H1 (cell line): ENCODE measurements around the gene CHODL. TPM values are rescaled to one million over a fixed set of nuclear protein-coding genes. Genes with fewer than 3 reads are reported as not detected.

Source experiments
- CTCF ChIA-PET: fragments of 300-600 bp; sonication (Branson Sonifier 250); formaldehyde crosslinking; loops from one replicate; lab custom pipeline; 2021; ENCODE audit not compliant: partially characterized antibody; lab: Charles Lee
- POLR2A ChIA-PET: fragments of 300-600 bp; sonication (Branson Sonifier 250); formaldehyde crosslinking; loops from one replicate; lab custom pipeline; 2021; ENCODE audit warnings: inconsistent platforms; ENCODE audit not compliant: partially characterized antibody; lab: Charles Lee
- DNase-seq, 2 experiments: peaks; one replicate each; pipeline versions ENCODE4 v3.0.0 to v3.0.0-alpha.2; 2010 to 2022; ENCODE audit warnings: low spot score in 2 of 2, low read depth in 1 of 2, mixed read lengths in 1 of 2
- FAIRE-seq: peaks from 2 replicates; lab custom pipeline; 2011; peaks lifted over from hg19 to GRCh38; lab: Jason Lieb, UNC
- H2AFZ ChIP-seq: 2 replicates; pipeline ENCODE4 v1.8.1; 2012; ENCODE audit warnings: low read length, inconsistent platforms
- H2AK5ac ChIP-seq: 2 replicates; pipeline ENCODE4 v1.6.1; 2013; ENCODE audit warnings: low read depth, low read length
- H2BK120ac ChIP-seq: replicated peaks from 2 replicates; pipeline ENCODE3; 2013; ENCODE audit warnings: low read depth, low read length, inconsistent platforms
- H2BK12ac ChIP-seq: 2 replicates; pipeline ENCODE4 v1.6.1; 2013; ENCODE audit warnings: low read depth, low read length
- H2BK15ac ChIP-seq: 2 replicates; pipeline ENCODE4 v1.6.1; 2013; ENCODE audit warnings: low read length
- H2BK20ac ChIP-seq: 2 replicates; pipeline ENCODE4 v1.6.1; 2013; ENCODE audit warnings: low read length
- H2BK5ac ChIP-seq: 2 replicates; pipeline ENCODE4 v1.6.1; 2013; ENCODE audit warnings: low read depth, low read length
- H3K14ac ChIP-seq: 2 replicates; pipeline ENCODE4 v1.6.1; 2013; ENCODE audit warnings: inconsistent platforms; ENCODE audit not compliant: insufficient read length
- H3K18ac ChIP-seq: 2 replicates; pipeline ENCODE4 v1.6.1; 2013; ENCODE audit warnings: low read length; ENCODE audit errors: extremely low read depth
- H3K23ac ChIP-seq: 2 replicates; pipeline ENCODE4 v1.6.1; 2013; ENCODE audit warnings: inconsistent platforms; ENCODE audit not compliant: insufficient read length
- H3K23me2 ChIP-seq: 2 replicates; pipeline ENCODE4 v1.6.1; 2013; ENCODE audit warnings: low read depth, low read length
- H3K27ac ChIP-seq: 2 replicates; pipeline ENCODE4 v1.6.1; 2011; ENCODE audit warnings: low read depth, low read length, inconsistent platforms
- H3K27me3 ChIP-seq, 4 experiments: replicated peaks in 1 of 4; 1 replicate in 1 of 4; 2 replicates in 3 of 4; pipeline versions ENCODE4 v1.6.1 to v1.8.1; 2011 to 2013; ENCODE audit warnings: low read length in 3 of 4, mild to moderate bottlenecking in 3 of 4, inconsistent platforms in 2 of 4, mixed read lengths in 2 of 4, moderate library complexity in 1 of 4; ENCODE audit not compliant: control insufficient read depth in 3 of 4, insufficient read depth in 3 of 4; ENCODE audit errors: extremely low read depth in 1 of 4
- H3K36me3 ChIP-seq, 4 experiments: 2 replicates each; pipeline versions ENCODE4 v1.6.1 to v1.8.1; 2011 to 2013; ENCODE audit warnings: mild to moderate bottlenecking in 4 of 4, low read length in 3 of 4, moderate library complexity in 2 of 4, control low read depth in 1 of 4, inconsistent platforms in 1 of 4; ENCODE audit not compliant: insufficient read depth in 4 of 4, control insufficient read depth in 2 of 4
- H3K4ac ChIP-seq: replicated peaks from 2 replicates; pipeline ENCODE3; 2013; ENCODE audit warnings: low read length, low read depth, mixed read lengths, inconsistent platforms; ENCODE audit not compliant: insufficient read length
- H3K4me1 ChIP-seq, 4 experiments: replicated peaks in 1 of 4; 1 replicate in 1 of 4; 2 replicates in 3 of 4; pipeline versions ENCODE4 v1.6.1 to v1.8.1; 2011 to 2013; ENCODE audit warnings: low read length in 3 of 4, inconsistent platforms in 2 of 4, mixed read lengths in 1 of 4; ENCODE audit not compliant: insufficient read depth in 4 of 4, control insufficient read depth in 3 of 4
- H3K4me2 ChIP-seq, 2 experiments: 2 replicates each; pipeline versions ENCODE4 v1.6.1 to v1.8.1; 2011 to 2013; ENCODE audit warnings: low read depth in 2 of 2, low read length in 2 of 2, control low read depth in 1 of 2, inconsistent platforms in 1 of 2, mild to moderate bottlenecking in 1 of 2; ENCODE audit not compliant: insufficient read depth in 1 of 2
- H3K4me3 ChIP-seq, 4 experiments: fragments of 200-600, 300-600 bp in 1 of 4; sonication (generic), shearing (Covaris generic), sonication (Bioruptor Twin) in 1 of 4; 2 replicates each; pipeline versions ENCODE4 v1.5.1 to v1.8.1; 2011 to 2016; ENCODE audit warnings: low read length in 4 of 4, low read depth in 3 of 4, control low read depth in 2 of 4, inconsistent platforms in 2 of 4, mild to moderate bottlenecking in 2 of 4, mixed read lengths in 1 of 4, moderate library complexity in 1 of 4; ENCODE audit not compliant: insufficient read depth in 2 of 4; ENCODE audit errors: extremely low read depth in 1 of 4
- H3K56ac ChIP-seq: replicated peaks from 2 replicates; pipeline ENCODE3; 2013; ENCODE audit warnings: low read depth, mild to moderate bottlenecking, mixed read lengths, low read length, inconsistent platforms; ENCODE audit not compliant: insufficient read length
- H3K79me1 ChIP-seq: 2 replicates; pipeline ENCODE4 v1.6.1; 2013; ENCODE audit warnings: low read depth, low read length, control low read depth
- H3K79me2 ChIP-seq, 2 experiments: 2 replicates each; pipeline versions ENCODE4 v1.6.1 to v1.8.1; 2012 to 2013; ENCODE audit warnings: low read length in 2 of 2, mild to moderate bottlenecking in 2 of 2, inconsistent platforms in 1 of 2; ENCODE audit not compliant: insufficient read depth in 2 of 2, control insufficient read depth in 1 of 2
- H3K9ac ChIP-seq, 4 experiments: replicated peaks in 1 of 4; 1 replicate in 1 of 4; 2 replicates in 3 of 4; pipeline versions ENCODE4 v1.6.1 to v1.8.1; 2011 to 2013; ENCODE audit warnings: low read depth in 3 of 4, low read length in 3 of 4, control low read depth in 2 of 4, mild to moderate bottlenecking in 2 of 4, moderate library complexity in 2 of 4, inconsistent platforms in 1 of 4; ENCODE audit errors: extremely low read depth in 1 of 4
- H3K9me3 ChIP-seq, 2 experiments: 2 replicates each; pipeline versions ENCODE4 v1.6.1 to v1.8.1; 2012 to 2013; ENCODE audit warnings: mild to moderate bottlenecking in 2 of 2, moderate library complexity in 2 of 2, control low read depth in 1 of 2, inconsistent platforms in 1 of 2, low read depth in 1 of 2, low read length in 1 of 2, mixed read lengths in 1 of 2; ENCODE audit not compliant: insufficient read depth in 2 of 2
- H4K20me1 ChIP-seq, 2 experiments: replicated peaks in 1 of 2; 2 replicates each; pipeline versions ENCODE3 to v1.8.1; 2011 to 2013; ENCODE audit warnings: inconsistent platforms in 2 of 2, low read length in 2 of 2, mild to moderate bottlenecking in 1 of 2; ENCODE audit not compliant: insufficient read depth in 2 of 2, control insufficient read depth in 1 of 2
- H4K5ac ChIP-seq: 2 replicates; pipeline ENCODE4 v1.6.1; 2013; ENCODE audit warnings: low read length, low read depth, mixed read lengths, inconsistent platforms; ENCODE audit not compliant: insufficient read length
- H4K8ac ChIP-seq: 2 replicates; pipeline ENCODE4 v1.8.0; 2013; ENCODE audit warnings: mild to moderate bottlenecking, moderate library complexity, low read length, inconsistent platforms; ENCODE audit not compliant: insufficient read depth; ENCODE audit errors: extremely low read depth
- H4K91ac ChIP-seq: replicated peaks from 2 replicates; pipeline ENCODE3; 2013; ENCODE audit warnings: low read length, mixed read lengths, inconsistent platforms; ENCODE audit not compliant: insufficient read length
- BRCA1 ChIP-seq: IDR thresholded peaks from 2 replicates; pipeline ENCODE4 v1.6.1; 2012; ENCODE audit warnings: low read depth, low read length, improper control_type of control experiment
- CBX5 ChIP-seq: fragments of 300-800, 300-1000 bp; sonication (generic); IDR thresholded peaks from 2 replicates; pipeline ENCODE4 v1.7.1; 2016; ENCODE audit warnings: antibody characterized with exemption, low read length, low read depth
- CHD2 ChIP-seq: IDR thresholded peaks from 2 replicates; pipeline ENCODE4 v1.6.1; 2012; ENCODE audit warnings: low read length, improper control_type of control experiment
- CREB1 ChIP-seq: IDR thresholded peaks from 2 replicates; pipeline ENCODE4 v1.6.1; 2012; ENCODE audit warnings: inconsistent platforms
- EGR1 ChIP-seq: IDR thresholded peaks from 2 replicates; pipeline ENCODE4 v1.6.1; 2011; ENCODE audit warnings: low read depth, low read length, borderline replicate concordance
- SP1 ChIP-seq: IDR thresholded peaks from 2 replicates; pipeline ENCODE4 v1.6.1; 2011; ENCODE audit warnings: low read depth, low read length
- polyA plus RNA-seq, 7 experiments: library from polyadenylated mRNA; depleted of rRNA in 3 of 7; stranded (reverse) in 5 of 7; unstranded in 2 of 7; fragments of >200 nt in 5 of 7; fragments of 200-250 nt in 2 of 7; gene quantifications; 1 replicate in 5 of 7; 2 replicates in 1 of 7; 4 replicates in 1 of 7; pipeline versions ENCODE4 v1.2.1 to v1.2.3, GENCODE V29; 2011 to 2013; ENCODE audit warnings: missing spikeins in 2 of 7, mixed read lengths in 2 of 7
- total RNA-seq: library from RNA; stranded (reverse); fragmentation: NEBNext Ultra II Directional; extraction: Animal tissue kit (Norgen Biotek cat#: 25700); gene quantifications from 2 replicates; pipeline ENCODE4 v1.2.1, GENCODE V29; 2021

CHODL gene
- total and polyA plus RNA-seq, 2 of the 8 experiments (the other 6 are each of a cell fraction or from before 2014, with no cell fraction given) = 0.39 to 0.82 TPM

GRCh38 chr21:18251065-18251464, 6.4 kb downstream of the CHODL start:
- DNase-seq = no peak
- CTCF ChIA-PET = interaction anchor here (1.1 to 2.3 kb wide), 3 partner anchors 116 to 210 kb away, joined by 3 to 12 read pairs (median 8); no protein-coding TSS in a partner anchor

More at GRCh38 chr21:18251065-18251464, 6.4 kb downstream of the CHODL start:
- H2BK120ac ChIP-seq = no peak overlapping the region
- H2AK5ac ChIP-seq = no peak overlapping the region
- FAIRE-seq = no peak
- no peak overlapping the region for H3K56ac ChIP-seq
- no peak for TF ChIP-seq SP1
- TF ChIP-seq CREB1 = no peak
- no peak for TF ChIP-seq EGR1
- TF ChIP-seq BRCA1 = no peak
- no peak for TF ChIP-seq CBX5
- no peak for TF ChIP-seq CHD2
- TF ChIP-seq, all 59 proteins: peak for 0
- Histone ChIP-seq H2BK12ac (no peak overlapping the region), H4K8ac (no peak overlapping the region), H2AFZ (no peak overlapping the region), H3K18ac (no peak overlapping the region), H4K5ac (no peak overlapping the region), H2BK20ac (no peak overlapping the region), H3K79me1 (no peaks in the 10 kb centered on the region), H3K4ac (no peak overlapping the region), H3K36me3 (no peaks in the 10 kb centered on the region), H3K4me1 (no peaks in the 10 kb centered on the region), H3K79me2 (no peaks in the 10 kb centered on the region), H3K27me3 (peaks cover 1 to 3% (median 2%) of the 10 kb centered on the region in 4 experiments; a peak in 6 of 7 replicates), H2BK5ac (no peak overlapping the region), H3K4me2 (no peak overlapping the region), H3K9me3 (no peaks in the 10 kb centered on the region), H3K14ac (no peak overlapping the region), H3K23ac (no peak overlapping the region), H3K27ac (no peak overlapping the region), H4K20me1 (no peaks in the 10 kb centered on the region), H3K9ac (no peak overlapping the region), H3K4me3 (no peak overlapping the region), H4K91ac (no peak overlapping the region), H3K23me2 (no peaks in the 10 kb centered on the region), H2BK15ac (no peak overlapping the region)
- POLR2A ChIA-PET = no interaction called here
